ENCODE measurements around the gene CCDC92. TPM values are rescaled to one million over a fixed set of nuclear protein-coding genes. Genes with fewer than 3 reads are reported as not detected.

CCDC92 gene
- polyA plus RNA-seq, 2 of the 4 experiments (the other 2 are of a cell fraction), result 27.2 to 27.5 TPM

DNA sequence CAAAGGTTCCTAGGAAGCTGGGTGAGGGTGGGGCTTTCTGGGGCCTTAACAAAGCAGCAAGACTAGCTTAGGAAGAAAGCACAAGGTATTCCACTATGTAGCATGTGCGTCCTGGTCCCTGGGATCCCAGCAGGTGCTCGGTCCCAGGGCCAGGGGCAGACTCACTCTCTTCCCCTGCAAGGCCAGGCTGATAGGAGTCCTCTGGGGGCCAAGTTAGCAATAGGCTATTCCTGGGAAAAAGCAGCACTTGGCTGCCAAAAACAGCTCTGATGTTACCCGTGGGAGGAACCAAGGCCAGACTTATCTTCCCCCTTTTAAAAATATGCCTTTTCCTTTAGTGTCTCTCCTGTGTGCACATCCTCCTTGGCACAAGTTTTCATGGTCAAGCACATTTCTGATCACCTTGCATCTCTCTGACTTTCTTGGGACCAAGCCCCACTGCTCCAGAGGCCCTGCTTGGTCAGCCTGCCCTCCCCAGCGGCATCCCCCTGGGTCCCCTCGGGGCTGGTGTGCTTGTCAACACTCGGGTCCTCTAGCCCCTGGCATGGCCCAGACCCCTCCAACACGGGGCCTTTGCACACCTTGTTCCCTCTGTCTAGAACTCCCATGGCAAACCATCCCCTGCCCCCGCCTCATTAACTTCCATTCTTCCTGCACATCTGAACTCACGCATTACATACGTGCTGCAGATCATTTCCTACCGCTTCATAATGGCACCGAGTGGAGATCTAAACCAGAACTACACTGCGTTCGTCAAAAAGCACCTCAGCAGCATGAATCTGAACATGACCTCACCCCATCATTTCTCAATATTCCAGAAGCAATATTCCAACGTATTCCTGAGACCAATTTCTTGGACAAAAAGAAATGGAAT is 21.9 kb downstream of the CCDC92 start:
- POLR2A ChIA-PET, result no interaction called here
- no peak overlapping the region for H3K4me2 ChIP-seq
- WGBS (ENCODE audit: missing lambda C conversion rate), result 91% methylated on average over 15 of the region's 15 CpGs

GRCh38 chr12:123949770-123950165 is 22.9 kb downstream of the CCDC92 start:
- H3K27ac ChIP-seq, result no peak overlapping the region
- no peak overlapping the region for H3K4me2 ChIP-seq
- H3K9me3 ChIP-seq, result no peaks in the 10 kb centered on the region
- no peak for ATAC-seq
- H3K4me3 ChIP-seq, result no peak overlapping the region
- ChIA-PET CTCF (interaction anchor here (1.5 kb wide), 2 partner anchors 11 to 34 kb away, joined by 5 to 7 read pairs; no protein-coding TSS in a partner anchor), POLR2A (no interaction called here)
- WGBS (ENCODE audit: missing lambda C conversion rate), result 95% methylated on average over 15 of the region's 15 CpGs
- peaks cover 3% of the 10 kb centered on the region; the same call in 1 of the 3 replicates for H3K4me1 ChIP-seq
- FAIRE-seq, result no peak
- no peak for DNase-seq (ENCODE audit: low read depth in 1 of 2, low spot score in 1 of 2)
- TF ChIP-seq ZNF302 (CRISPR knock-in tag; IDR thresholded peaks at IDR 0.05) (no peak), FOXS1 (CRISPR knock-in tag; IDR thresholded peaks at IDR 0.05) (no peak), TP53 (CRISPR knock-in tag; IDR thresholded peaks at IDR 0.05) (no peak), KDM1A (IDR thresholded peaks at IDR 0.05; ENCODE audit: low read depth) (no peak), FOSB (CRISPR knock-in tag; IDR thresholded peaks at IDR 0.05) (no peak), SMC3 (IDR thresholded peaks at IDR 0.05) (no peak), ELK1 (IDR thresholded peaks at IDR 0.05; ENCODE audit: low read depth, low read length) (no peak), CBX8 (IDR thresholded peaks at IDR 0.05) (no peak), KDM5A (IDR thresholded peaks at IDR 0.05) (no peak), EHF (CRISPR knock-in tag; IDR thresholded peaks at IDR 0.05) (no peak), HEYL (CRISPR knock-in tag; IDR thresholded peaks at IDR 0.05) (no peak), BHLHE40 (IDR thresholded peaks at IDR 0.05; ENCODE audit: low read depth, low read length) (no peak), EHMT2 (IDR thresholded peaks at IDR 0.05; ENCODE audit: low read depth) (no peak), EP300 (IDR thresholded peaks at IDR 0.05) (no peak), RFX5 (IDR thresholded peaks at IDR 0.05) (no peak), ZSCAN20 (CRISPR knock-in tag; IDR thresholded peaks at IDR 0.05) (no peak)
- TF ChIP-seq, protein P1, sequence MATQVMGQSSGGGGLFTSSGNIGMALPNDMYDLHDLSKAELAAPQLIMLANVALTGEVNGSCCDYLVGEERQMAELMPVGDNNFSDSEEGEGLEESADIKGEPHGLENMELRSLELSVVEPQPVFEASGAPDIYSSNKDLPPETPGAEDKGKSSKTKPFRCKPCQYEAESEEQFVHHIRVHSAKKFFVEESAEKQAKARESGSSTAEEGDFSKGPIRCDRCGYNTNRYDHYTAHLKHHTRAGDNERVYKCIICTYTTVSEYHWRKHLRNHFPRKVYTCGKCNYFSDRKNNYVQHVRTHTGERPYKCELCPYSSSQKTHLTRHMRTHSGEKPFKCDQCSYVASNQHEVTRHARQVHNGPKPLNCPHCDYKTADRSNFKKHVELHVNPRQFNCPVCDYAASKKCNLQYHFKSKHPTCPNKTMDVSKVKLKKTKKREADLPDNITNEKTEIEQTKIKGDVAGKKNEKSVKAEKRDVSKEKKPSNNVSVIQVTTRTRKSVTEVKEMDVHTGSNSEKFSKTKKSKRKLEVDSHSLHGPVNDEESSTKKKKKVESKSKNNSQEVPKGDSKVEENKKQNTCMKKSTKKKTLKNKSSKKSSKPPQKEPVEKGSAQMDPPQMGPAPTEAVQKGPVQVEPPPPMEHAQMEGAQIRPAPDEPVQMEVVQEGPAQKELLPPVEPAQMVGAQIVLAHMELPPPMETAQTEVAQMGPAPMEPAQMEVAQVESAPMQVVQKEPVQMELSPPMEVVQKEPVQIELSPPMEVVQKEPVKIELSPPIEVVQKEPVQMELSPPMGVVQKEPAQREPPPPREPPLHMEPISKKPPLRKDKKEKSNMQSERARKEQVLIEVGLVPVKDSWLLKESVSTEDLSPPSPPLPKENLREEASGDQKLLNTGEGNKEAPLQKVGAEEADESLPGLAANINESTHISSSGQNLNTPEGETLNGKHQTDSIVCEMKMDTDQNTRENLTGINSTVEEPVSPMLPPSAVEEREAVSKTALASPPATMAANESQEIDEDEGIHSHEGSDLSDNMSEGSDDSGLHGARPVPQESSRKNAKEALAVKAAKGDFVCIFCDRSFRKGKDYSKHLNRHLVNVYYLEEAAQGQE (IDR thresholded peaks at IDR 0.05), result no peak
- TF ChIP-seq, protein P2, sequence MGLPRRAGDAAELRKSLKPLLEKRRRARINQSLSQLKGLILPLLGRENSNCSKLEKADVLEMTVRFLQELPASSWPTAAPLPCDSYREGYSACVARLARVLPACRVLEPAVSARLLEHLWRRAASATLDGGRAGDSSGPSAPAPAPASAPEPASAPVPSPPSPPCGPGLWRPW (IDR thresholded peaks at IDR 0.05), result no peak

More for the DNA sequence above, 21.9 kb downstream of the CCDC92 start:
- DNase-seq (ENCODE audit: low read depth in 1 of 2, low spot score in 1 of 2) (no peak), ATAC-seq (no peak), FAIRE-seq (no peak)
- Histone ChIP-seq H3K9me3 (no peaks in the 10 kb centered on the region), H3K27ac (no peak overlapping the region), H3K4me1 (peaks cover 3% of the 10 kb centered on the region; the same call in 1 of the 3 replicates), H3K4me3 (no peak overlapping the region)
- TF ChIP-seq CHD2 (IDR thresholded peaks at IDR 0.05; ENCODE audit: low read length, partially characterized antibody), result no peak
- TF ChIP-seq JUN (IDR thresholded peaks at IDR 0.05), result no peak
- no peak for TF ChIP-seq MAFK (IDR thresholded peaks at IDR 0.05; ENCODE audit: partially characterized antibody)
- TF ChIP-seq RARB (CRISPR knock-in tag; IDR thresholded peaks at IDR 0.05), result no peak
- no peak for TF ChIP-seq ZC3H11A (IDR thresholded peaks at IDR 0.05)
- no peak for TF ChIP-seq GATA3 (IDR thresholded peaks at IDR 0.05; ENCODE audit: borderline replicate concordance)
- TF ChIP-seq HOXB13 (CRISPR knock-in tag; IDR thresholded peaks at IDR 0.05; ENCODE audit: low read depth), result no peak
- no peak for TF ChIP-seq EHF (CRISPR knock-in tag; IDR thresholded peaks at IDR 0.05)
- no peak for TF ChIP-seq FOXS1 (CRISPR knock-in tag; IDR thresholded peaks at IDR 0.05)
- TF ChIP-seq, protein P3, sequence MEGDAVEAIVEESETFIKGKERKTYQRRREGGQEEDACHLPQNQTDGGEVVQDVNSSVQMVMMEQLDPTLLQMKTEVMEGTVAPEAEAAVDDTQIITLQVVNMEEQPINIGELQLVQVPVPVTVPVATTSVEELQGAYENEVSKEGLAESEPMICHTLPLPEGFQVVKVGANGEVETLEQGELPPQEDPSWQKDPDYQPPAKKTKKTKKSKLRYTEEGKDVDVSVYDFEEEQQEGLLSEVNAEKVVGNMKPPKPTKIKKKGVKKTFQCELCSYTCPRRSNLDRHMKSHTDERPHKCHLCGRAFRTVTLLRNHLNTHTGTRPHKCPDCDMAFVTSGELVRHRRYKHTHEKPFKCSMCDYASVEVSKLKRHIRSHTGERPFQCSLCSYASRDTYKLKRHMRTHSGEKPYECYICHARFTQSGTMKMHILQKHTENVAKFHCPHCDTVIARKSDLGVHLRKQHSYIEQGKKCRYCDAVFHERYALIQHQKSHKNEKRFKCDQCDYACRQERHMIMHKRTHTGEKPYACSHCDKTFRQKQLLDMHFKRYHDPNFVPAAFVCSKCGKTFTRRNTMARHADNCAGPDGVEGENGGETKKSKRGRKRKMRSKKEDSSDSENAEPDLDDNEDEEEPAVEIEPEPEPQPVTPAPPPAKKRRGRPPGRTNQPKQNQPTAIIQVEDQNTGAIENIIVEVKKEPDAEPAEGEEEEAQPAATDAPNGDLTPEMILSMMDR (IDR thresholded peaks at IDR 0.05), result no peak
- TF ChIP-seq ESRRA (IDR thresholded peaks at IDR 0.05; ENCODE audit: borderline replicate concordance, low read length), result no peak
- TF ChIP-seq CHD4 (IDR thresholded peaks at IDR 0.05; ENCODE audit: borderline replicate concordance), result no peak
- TF ChIP-seq RAD21 (conservative IDR thresholded peaks at IDR 0.05 in 1 of 2, IDR thresholded peaks at IDR 0.05 in 1 of 2), result no peak
- no peak for TF ChIP-seq FOSL2 (IDR thresholded peaks at IDR 0.05)
- no peak for TF ChIP-seq FOSL2 (CRISPR knock-in tag; IDR thresholded peaks at IDR 0.05)
- CTCF ChIA-PET, result interaction anchor here (0.6 kb wide), 1 partner anchor 18 kb away, joined by 3 read pairs; no protein-coding TSS in a partner anchor

Measured in A549 (cell line).